ENCODE measurements around the gene ARHGDIB.

GRCh38 chr12:14938301-14938700 is 23.1 kb downstream of the ARHGDIB start, which contains the start of gene ERP27:
- TF ChIP-seq EZH2phosphoT487 (IDR thresholded peaks at IDR 0.05; ENCODE audit: borderline replicate concordance, low read depth, low read length) = no peak
- TF ChIP-seq, protein P1, sequence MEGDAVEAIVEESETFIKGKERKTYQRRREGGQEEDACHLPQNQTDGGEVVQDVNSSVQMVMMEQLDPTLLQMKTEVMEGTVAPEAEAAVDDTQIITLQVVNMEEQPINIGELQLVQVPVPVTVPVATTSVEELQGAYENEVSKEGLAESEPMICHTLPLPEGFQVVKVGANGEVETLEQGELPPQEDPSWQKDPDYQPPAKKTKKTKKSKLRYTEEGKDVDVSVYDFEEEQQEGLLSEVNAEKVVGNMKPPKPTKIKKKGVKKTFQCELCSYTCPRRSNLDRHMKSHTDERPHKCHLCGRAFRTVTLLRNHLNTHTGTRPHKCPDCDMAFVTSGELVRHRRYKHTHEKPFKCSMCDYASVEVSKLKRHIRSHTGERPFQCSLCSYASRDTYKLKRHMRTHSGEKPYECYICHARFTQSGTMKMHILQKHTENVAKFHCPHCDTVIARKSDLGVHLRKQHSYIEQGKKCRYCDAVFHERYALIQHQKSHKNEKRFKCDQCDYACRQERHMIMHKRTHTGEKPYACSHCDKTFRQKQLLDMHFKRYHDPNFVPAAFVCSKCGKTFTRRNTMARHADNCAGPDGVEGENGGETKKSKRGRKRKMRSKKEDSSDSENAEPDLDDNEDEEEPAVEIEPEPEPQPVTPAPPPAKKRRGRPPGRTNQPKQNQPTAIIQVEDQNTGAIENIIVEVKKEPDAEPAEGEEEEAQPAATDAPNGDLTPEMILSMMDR (conservative IDR thresholded peaks at IDR 0.05; ENCODE audit: low read length) = no peak

All from OCI-LY7 (cell line).